Left colon (tissue), 2 donors: ENCODE results near the gene DSC2. TPM values are rescaled to one million over a fixed set of nuclear protein-coding genes. Genes with fewer than 3 reads are reported as not detected.
A peak's percentile ranks its signal among the peaks of the same experiment; 100 is the strongest.
"Not testable (repeated sequence)": the region's sequence is repeated elsewhere in the genome, so short reads cannot be mapped to it uniquely, and the experiment has no call there.

Experiments used
- ATAC-seq: fragments of 200-7000 bp; cut with Tn5 transposase; one replicate; pipeline ENCODE4 v1.9.1; 2020; ENCODE audit warnings: mild to moderate bottlenecking, moderate library complexity
- DNase-seq, 2 donors: peaks; one replicate each; pipeline ENCODE4 v3.0.0-alpha.2; 2020
- intact Hi-C, 2 donors: fragments of 100-400 bp; cut with DNase I in 1 of 2; cut with micrococcal nuclease in 1 of 2; formaldehyde crosslinking; loops; one replicate each; pipeline versions ENCODE4 v1.11.2 to v1.14.0; 2022; cut with DNase I, micrococcal nuclease
- long read RNA-seq: library from polyadenylated mRNA; unstranded; transcript quantifications from one replicate; pipeline ENCODE4 v2.0.0, GENCODE V29; 2021
- total RNA-seq, 2 donors: library from RNA; stranded (reverse); fragmentation: NEBNext Ultra II Directional; extraction: Animal tissue kit (Norgen Biotek cat#: 25700); gene quantifications; one replicate each; pipeline ENCODE4 v1.2.1, GENCODE V29; 2021
- donor health status: DM: no; HTN: no; CAD: no.
- donor health status: DM: yes; HTN: yes; CAD: no.

Gene DSC2
- 100 to 1,000 TPM; 177 to 261 TPM for total RNA-seq
- long read RNA-seq, full-length matches to known transcripts, result 127 of 251 reads
- long read RNA-seq, partial matches to known transcripts, result 104 of 251 reads
- long read RNA-seq, other reads (novel, unspliced or antisense), result 20 of 251 reads

DNA sequence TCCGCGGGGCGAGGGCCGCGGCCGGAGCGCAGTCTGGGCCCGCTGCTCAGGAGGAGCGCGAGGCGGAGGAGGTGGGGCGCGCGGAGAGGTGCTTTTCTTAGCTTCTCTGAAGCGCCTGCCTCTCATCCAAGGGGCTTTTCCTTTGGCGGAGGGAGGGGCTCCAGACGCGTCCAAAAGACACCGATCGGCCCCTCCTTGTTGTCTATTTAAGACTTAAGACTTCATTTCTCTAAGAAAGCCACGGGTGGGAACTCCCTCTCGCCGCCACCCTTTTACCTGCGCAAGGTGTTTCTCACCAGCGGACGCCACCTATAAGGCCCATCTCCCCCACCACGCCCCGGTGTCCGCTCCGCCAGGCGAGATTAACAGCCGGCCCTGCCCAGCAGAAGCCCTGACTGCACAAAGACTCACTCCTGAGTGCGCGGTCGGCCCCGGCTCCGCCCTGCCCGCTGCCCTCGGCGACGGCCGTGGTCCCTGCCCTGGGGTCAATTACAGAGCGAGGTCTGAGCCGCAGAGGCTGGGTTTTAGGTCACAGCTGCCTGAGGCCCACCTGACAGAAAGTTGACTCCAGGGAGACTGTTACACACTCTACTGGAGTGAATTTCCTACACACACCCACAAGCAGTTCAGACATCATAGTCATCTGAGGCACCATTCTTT lies at the start of gene DSC2:
Gene DSC2 (minus strand): TSS at position 397 of the 660 bp plus-strand sequence. CDS start 450 bp downstream, outside the sequence.
- DNase-seq (peak; percentile 79 to 88), ATAC-seq (peak; percentile 69)
- intact Hi-C loops, result no loop called here

DNA sequence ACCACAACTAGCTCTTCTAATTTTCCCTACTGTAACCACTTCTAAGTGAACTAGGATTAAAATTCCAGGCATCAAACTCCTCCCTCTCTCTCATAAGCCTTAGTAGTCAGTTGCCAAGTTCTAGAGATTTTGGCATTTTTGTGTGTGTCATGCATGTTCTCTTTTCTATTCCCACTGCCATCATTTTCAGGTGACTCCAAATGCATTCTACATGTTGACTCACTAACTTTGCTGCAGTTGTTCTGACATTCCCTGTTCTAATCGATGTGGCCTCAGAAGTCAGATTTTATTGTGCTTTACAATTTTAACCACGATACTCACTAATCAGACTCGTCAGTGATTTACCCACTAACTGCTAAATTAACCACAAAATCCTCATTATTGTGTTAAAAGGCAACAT lies 47.1 kb upstream of the DSC2 start:
- no peak for DNase-seq
- intact Hi-C loops, result no loop called here
- no peak for ATAC-seq

DNA sequence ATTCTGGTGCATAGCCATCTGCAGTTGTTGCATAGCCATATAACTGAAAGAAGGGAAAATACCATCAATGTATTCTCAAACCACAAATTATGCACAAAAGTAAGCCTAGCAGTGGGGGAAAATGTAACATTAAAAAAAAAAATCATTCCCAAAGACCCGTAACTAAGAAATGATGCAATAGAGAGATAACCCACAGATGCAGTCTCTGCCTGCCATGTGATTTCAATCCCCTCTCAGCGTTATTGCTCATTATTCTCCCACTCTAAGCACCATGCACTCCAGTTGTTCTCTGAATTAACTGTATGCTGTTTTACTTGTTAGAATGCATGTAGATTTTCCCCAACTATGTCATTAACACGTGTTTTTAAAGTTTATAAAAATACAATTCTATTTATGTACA lies 46.4 kb upstream of the DSC2 start:
- DNase-seq (no peak), ATAC-seq (no peak)
- intact Hi-C loops, result no loop called here

DNA sequence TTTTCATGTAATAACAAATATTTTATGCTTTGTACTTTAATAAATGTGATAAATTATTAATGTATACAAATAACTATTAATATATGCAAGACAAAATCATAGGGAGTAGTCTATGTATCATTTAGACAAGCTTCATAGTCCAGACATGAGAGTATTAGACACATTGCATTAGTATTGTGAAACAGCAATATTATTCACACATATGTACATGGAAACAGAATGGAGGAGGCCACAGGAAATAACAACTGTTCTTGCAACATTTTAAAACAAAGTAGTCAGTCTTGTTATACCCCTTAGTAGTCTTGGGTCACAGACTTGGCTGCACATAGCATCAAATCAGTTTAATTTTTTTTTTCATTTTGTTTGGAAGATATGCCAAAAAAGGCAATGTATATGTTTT lies 44.6 kb upstream of the DSC2 start:
- DNase-seq (no peak), ATAC-seq (no peak)
- intact Hi-C loops, result no loop called here

DNA sequence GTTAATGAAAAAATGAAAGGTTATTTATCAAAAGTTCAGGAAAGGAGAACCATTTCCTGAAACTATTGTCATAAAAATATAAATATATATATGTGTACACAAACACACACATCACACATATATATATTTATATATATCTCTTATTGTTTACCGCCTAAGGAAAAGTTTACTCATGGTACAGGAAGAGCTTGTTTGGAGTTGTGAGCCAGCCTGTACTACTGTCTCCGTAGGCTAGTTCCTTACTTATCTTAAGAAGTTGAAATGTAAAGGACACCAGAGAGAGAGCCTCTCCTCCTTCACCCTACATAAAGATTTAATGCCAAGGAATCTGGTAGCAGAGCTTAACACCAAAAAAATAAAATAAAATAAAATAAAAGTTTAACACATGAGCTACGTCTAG lies 40.8 kb upstream of the DSC2 start:
- DNase-seq (no peak), ATAC-seq (no peak)

DNA sequence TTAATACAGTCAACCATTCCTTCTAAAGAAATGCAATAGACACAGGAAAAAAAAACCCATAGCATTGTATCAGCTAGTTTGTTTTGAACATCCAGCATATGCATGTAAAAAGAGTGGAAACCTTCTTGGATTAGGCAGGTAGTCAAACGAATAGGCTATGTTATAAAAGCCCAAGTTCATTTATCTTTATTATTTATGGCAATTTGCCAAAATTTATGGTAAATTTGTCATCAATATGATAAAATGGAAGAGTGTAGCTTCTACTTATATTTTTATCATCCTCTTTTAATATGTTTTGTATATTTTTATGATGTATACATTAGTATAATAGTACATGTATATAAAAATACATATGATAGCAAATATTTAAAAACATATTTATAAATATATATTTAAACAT lies 36.5 kb upstream of the DSC2 start:
- DNase-seq (no peak), ATAC-seq (no peak)
- intact Hi-C loops, result no loop called here

More for the DNA sequence above, 40.8 kb upstream of the DSC2 start:
- intact Hi-C loops, result no loop called here

DNA sequence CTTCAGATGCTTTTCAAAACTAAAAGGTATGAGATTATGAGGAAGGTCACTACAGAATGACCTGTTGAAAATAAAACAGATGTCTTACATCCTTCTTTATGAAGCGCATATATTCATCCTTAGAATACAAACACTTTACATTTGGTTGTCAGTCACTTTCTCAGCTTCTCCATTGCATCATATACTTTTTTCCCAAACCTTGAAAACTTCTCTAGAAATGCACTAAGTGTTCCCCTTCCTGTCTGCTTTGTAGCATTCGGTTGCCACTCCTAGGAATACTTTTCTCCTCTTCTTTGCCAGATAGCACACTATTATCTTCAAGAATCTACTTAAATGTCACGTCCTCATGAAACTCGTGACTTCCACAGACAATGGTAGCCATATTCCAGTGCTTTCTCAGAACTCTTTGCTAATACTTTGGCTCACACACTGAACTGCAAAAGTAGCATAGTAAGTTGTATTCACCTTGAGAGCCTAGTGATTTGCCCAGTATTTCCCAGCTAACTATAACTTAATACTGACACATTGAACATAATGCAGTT lies 32.8 kb upstream of the DSC2 start:
- ATAC-seq (no peak), DNase-seq (no peak)
- intact Hi-C loops, result no loop called here

DNA sequence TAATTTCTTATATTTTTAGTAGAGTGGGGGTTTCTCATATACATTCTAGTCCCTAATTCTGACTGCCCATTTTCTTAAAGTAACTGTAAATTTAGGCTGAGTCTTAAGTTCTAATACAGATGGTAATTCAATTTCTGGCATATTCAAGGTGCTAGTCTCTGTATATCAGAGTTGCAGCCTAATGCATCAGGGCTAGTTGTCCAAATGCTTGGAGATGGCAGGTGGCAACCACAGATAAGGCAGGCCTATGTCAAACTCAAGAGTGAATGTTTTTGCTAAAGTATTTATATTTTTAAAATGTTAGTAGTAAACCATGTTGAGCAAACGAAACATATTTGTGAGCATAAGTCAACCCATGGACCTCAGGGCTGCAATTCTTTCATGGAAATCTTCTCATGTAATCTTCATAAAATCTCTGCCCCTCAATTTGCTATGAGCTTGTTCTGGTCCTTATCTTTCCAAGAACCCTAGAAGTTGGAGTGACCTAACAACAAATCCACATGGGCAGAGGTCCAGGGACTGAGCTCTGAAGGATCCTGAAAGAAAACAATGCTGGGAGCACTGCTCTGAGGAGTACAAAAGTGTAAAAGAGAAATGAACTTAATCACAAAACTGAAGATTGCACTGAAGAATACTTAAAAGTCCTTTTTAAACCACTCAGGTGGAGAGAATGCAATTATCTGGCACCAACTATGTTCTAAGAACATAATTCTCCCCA lies 27.3 kb upstream of the DSC2 start:
- ATAC-seq (no peak), DNase-seq (no peak)
- intact Hi-C loops, result no loop called here

DNA sequence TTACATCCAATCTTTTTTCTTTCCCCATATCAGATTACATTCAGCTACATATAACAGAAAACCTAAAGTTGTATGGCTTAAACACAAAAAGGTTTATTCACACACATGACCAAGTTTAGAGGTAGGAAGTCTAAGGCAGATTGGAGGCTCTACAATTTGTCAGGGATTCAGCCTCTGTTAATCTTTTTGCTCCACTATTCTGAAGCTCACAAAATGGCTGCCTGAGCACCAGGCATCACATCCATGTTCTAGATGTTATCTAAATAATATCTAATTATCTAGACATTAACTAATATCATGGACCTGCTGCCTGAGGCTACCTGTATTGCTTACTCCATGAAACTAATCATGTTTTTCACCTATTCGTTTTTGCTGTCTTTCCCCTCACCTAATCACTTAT lies 23.7 kb upstream of the DSC2 start:
- ATAC-seq, result no peak
- DNase-seq, result no peak
- intact Hi-C loops, result no loop called here

DNA sequence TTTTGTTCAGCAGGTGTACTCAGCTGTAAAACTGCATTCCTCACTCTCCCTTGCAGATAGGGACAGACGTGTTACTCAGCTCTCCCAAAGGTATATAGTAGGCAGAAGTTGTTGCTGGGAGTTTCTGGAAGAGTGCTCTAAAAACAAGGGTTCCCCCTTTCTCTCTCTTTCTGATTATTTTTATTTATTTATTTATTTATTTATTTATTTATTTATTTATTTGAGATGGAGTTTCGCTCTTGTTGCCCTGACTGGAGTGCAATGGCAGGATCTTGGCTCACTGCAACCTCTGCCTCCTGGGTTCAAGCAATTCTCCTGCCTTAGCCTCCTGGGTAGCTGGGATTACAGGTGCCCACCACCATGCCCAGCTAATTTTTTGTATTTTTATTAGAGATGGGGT lies 20.9 kb upstream of the DSC2 start:
- DNase-seq, ATAC-seq, intact Hi-C loops: not testable (repeated sequence)

DNA sequence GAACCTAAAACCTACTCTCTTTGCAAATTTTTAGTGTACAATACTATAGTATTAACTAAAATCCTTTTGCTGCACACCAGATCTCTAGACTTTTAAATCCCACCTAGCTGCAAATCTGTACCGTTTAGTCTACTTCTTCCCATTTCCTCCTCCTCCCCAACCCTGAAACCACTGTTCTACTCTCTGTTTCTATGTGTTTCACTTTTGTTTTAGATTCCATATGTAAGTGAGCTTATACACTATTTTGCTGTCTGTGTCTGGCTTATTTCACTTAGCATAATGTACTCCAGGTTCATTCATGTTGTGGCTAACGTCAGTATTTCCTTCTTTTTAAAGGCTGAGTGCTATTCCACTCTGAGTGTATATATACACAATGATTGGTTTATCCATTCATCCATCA lies 18.4 kb upstream of the DSC2 start:
- no peak for ATAC-seq
- intact Hi-C loops, result no loop called here
- DNase-seq, result no peak

DNA sequence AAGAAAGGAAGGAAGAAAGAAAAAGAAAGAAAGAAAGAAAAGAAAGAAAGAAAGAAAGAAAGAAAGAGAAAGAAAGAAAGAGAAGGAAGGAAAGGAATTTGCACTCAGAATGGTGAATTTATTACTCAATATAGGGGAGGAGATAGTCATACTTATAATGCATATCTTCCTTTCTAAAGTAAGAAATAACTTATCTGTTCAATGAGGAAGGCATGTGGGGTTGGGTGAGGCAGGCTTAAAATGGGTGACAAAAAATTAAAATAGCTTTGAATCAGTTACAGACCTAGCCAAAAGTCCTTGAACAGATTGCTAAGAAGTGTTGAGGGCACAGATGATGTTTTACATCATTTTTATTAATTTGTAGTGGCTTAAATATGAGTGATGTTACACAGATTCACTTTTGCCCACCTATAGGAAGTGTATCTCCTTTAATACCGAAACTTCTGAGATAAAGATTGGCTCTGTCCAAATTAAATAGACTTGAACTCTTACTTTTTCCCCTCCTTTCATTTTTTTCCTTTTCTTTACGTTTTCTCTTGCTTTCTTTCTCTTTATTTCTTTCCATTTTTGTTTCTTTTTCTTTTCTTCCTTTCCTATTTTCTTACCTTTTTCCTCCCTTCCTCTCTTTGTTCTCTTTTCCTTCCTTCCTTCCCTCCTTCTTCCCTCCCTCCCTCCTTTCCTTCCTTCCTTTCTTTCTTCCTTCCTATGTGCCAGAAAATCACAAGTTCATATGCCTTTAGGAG lies 14.8 kb upstream of the DSC2 start:
- intact Hi-C loops, result no loop called here
- DNase-seq, result no peak
- no peak for ATAC-seq

DNA sequence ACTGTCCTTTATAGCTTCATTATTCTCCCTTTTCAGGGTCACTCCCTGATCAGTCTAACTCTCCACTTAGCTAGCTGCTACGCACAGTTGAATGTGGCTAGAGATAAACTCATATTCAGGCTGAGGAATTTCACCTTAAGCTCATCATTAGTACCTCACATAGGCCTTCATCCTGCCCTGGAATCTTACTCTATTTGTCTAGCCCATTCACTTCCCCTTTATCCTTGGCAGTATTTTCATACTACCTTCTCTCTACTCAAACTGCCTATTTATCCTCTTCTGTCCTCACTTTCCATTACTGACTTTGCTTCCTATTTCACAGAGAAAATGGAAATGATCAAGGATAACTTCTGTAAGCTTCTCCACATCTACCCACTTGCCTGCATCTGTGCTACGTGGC lies 10.6 kb upstream of the DSC2 start:
- ATAC-seq (no peak), DNase-seq (no peak)
- intact Hi-C loops, result no loop called here

DNA sequence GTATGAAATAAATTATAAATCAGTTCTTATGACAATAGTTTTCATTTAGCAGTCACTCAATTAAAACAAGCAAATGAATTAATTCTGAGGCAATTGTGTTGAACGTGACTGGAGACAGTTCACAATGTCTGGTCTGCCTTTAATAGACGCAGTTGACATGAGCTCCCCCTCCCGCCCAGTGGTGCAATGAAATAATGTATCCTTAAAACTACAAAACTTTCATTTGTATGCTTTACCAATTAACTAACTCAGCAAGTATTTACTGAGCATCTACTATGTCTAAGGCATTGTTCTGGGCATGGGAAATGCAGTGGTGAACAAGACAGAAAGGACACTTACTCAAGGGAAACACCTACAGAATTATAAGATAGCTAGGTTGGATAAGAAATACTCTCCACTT lies 3.5 kb upstream of the DSC2 start:
- intact Hi-C loops, result no loop called here
- no peak for DNase-seq
- no peak for ATAC-seq

DNA sequence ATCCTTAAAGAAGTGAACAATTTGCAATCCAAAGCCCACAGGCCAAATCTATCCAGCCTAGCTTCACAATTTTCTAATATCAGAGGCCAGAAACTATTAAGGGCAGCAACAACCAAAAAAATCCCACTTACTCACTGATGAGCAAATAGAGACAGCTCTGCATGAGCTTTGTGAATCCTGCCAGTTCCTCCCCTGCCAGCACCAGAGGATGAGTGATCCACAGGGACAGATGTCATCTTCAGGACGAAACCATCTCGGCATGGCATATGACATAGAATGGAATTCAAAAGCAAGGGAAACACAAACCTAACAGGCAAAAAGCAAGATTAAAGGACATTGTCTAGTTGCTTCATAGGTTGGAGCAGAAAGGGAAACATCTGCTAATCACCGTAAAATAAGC lies 2.2 kb upstream of the DSC2 start:
- ATAC-seq, result no peak
- no peak for DNase-seq
- intact Hi-C loops, result no loop called here

DNA sequence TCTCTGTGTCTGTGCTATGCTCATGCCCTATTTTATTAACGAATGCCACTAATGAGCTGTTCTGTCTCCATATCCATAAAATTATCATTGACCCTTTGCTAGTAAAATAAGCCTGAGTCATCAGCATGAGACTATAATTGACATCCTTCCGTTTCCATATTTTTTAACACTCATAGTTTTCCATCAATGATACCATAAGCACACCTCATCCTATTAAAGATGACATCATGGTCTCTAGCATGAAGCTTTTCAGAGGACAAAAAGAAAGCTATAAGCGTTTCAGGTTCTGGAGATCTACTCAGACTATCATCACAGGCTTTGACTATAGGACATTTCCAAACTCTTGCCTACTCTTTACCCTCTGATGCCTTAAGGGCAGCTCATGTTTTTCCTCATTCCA lies 1.2 kb upstream of the DSC2 start:
- intact Hi-C loops, result no loop called here
- ATAC-seq (no peak), DNase-seq (no peak)

DNA sequence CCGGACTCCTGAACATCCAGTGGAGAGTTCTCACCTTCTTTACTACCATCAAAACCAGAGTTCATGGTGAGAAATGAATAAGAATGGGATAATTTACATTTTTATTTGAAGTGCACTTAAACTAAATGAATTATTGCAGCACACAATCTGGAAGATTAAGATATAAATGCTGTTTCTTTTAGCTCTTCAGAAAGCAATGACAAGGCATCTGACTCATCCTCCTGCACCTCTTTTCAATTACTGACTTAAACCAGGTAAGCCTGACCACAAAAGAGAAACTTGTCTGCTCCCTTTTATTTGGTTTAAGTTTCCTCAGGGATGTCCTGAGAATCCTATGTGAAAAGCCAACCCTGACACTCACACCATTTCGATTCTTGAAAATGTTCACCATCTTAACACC lies 720 bp upstream of the DSC2 start:
- no peak for DNase-seq
- intact Hi-C loops, result no loop called here

DNA sequence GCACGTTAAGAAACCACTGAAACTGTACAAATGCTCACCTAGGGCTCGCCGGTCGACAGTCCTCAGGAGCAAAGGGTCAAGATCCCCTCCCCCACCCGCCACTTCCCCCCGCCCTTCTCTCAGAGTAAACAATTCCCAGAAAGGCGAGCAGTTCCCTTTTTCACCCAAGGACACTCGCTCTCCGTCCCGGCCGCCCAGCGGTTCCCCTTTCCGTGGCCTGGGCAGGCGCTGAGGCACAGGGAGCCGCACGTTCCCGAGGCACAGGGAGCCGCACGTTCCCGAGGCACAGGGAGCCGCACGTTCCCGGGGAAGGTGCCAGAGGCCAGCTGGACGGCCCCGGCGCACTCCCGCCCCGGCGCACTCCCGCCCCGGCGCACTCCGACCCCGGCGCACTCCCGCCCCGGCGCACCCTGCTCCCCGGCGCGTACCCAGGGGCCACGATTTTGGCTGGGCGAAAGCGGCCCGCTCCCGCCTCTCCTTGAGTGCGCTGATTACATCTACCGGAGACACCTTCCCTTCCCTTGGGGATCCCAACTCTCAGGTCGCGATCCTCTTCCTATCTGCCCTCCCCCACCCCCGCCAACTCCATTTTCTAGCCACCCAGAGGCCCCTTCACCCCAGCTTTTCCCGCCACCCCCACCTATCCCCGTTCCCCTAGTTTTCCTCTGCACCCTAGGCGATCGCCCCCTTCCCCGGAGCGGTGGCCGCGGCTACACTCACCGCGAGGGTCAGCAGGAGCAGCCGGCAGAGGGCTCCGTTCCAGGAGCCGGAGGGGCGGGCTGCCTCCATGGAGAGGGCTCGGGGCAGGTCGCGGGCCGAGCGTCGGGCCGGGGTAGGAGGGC lies 817 bp downstream of the DSC2 start:
- intact Hi-C loops, result no loop called here
- DNase-seq (peak; percentile 69 to 80), ATAC-seq (peak; percentile 70)

More for the DNA sequence above, 720 bp upstream of the DSC2 start:
- ATAC-seq, result no peak
